H1 (cell line): ENCODE data around the gene IL17RA. TPM values are rescaled to one million over a fixed set of nuclear protein-coding genes. Genes with fewer than 3 reads are reported as not detected.

Source experiments
- CTCF ChIA-PET: fragments of 300-600 bp; sonication (Branson Sonifier 250); formaldehyde crosslinking; loops from one replicate; lab custom pipeline; 2021; ENCODE audit not compliant: partially characterized antibody; lab: Charles Lee
- POLR2A ChIA-PET: fragments of 300-600 bp; sonication (Branson Sonifier 250); formaldehyde crosslinking; loops from one replicate; lab custom pipeline; 2021; ENCODE audit warnings: inconsistent platforms; ENCODE audit not compliant: partially characterized antibody; lab: Charles Lee
- DNase-seq, 2 experiments: peaks; one replicate each; pipeline versions ENCODE4 v3.0.0 to v3.0.0-alpha.2; 2010 to 2022; ENCODE audit warnings: low spot score in 2 of 2, low read depth in 1 of 2, mixed read lengths in 1 of 2
- FAIRE-seq: peaks from 2 replicates; lab custom pipeline; 2011; peaks lifted over from hg19 to GRCh38; lab: Jason Lieb, UNC
- H2AFZ ChIP-seq: 2 replicates; pipeline ENCODE4 v1.8.1; 2012; ENCODE audit warnings: low read length, inconsistent platforms
- H2AK5ac ChIP-seq: 2 replicates; pipeline ENCODE4 v1.6.1; 2013; ENCODE audit warnings: low read depth, low read length
- H2BK120ac ChIP-seq: replicated peaks from 2 replicates; pipeline ENCODE3; 2013; ENCODE audit warnings: low read depth, low read length, inconsistent platforms
- H2BK12ac ChIP-seq: 2 replicates; pipeline ENCODE4 v1.6.1; 2013; ENCODE audit warnings: low read depth, low read length
- H2BK15ac ChIP-seq: 2 replicates; pipeline ENCODE4 v1.6.1; 2013; ENCODE audit warnings: low read length
- H2BK20ac ChIP-seq: 2 replicates; pipeline ENCODE4 v1.6.1; 2013; ENCODE audit warnings: low read length
- H2BK5ac ChIP-seq: 2 replicates; pipeline ENCODE4 v1.6.1; 2013; ENCODE audit warnings: low read depth, low read length
- H3K14ac ChIP-seq: 2 replicates; pipeline ENCODE4 v1.6.1; 2013; ENCODE audit warnings: inconsistent platforms; ENCODE audit not compliant: insufficient read length
- H3K18ac ChIP-seq: 2 replicates; pipeline ENCODE4 v1.6.1; 2013; ENCODE audit warnings: low read length; ENCODE audit errors: extremely low read depth
- H3K23ac ChIP-seq: 2 replicates; pipeline ENCODE4 v1.6.1; 2013; ENCODE audit warnings: inconsistent platforms; ENCODE audit not compliant: insufficient read length
- H3K23me2 ChIP-seq: 2 replicates; pipeline ENCODE4 v1.6.1; 2013; ENCODE audit warnings: low read depth, low read length
- H3K27ac ChIP-seq: 2 replicates; pipeline ENCODE4 v1.6.1; 2011; ENCODE audit warnings: low read depth, low read length, inconsistent platforms
- H3K27me3 ChIP-seq, 4 experiments: replicated peaks in 1 of 4; 1 replicate in 1 of 4; 2 replicates in 3 of 4; pipeline versions ENCODE4 v1.6.1 to v1.8.1; 2011 to 2013; ENCODE audit warnings: low read length in 3 of 4, mild to moderate bottlenecking in 3 of 4, inconsistent platforms in 2 of 4, mixed read lengths in 2 of 4, moderate library complexity in 1 of 4; ENCODE audit not compliant: control insufficient read depth in 3 of 4, insufficient read depth in 3 of 4; ENCODE audit errors: extremely low read depth in 1 of 4
- H3K36me3 ChIP-seq, 4 experiments: 2 replicates each; pipeline versions ENCODE4 v1.6.1 to v1.8.1; 2011 to 2013; ENCODE audit warnings: mild to moderate bottlenecking in 4 of 4, low read length in 3 of 4, moderate library complexity in 2 of 4, control low read depth in 1 of 4, inconsistent platforms in 1 of 4; ENCODE audit not compliant: insufficient read depth in 4 of 4, control insufficient read depth in 2 of 4
- H3K4ac ChIP-seq: replicated peaks from 2 replicates; pipeline ENCODE3; 2013; ENCODE audit warnings: low read length, low read depth, mixed read lengths, inconsistent platforms; ENCODE audit not compliant: insufficient read length
- H3K4me1 ChIP-seq, 4 experiments: replicated peaks in 1 of 4; 1 replicate in 1 of 4; 2 replicates in 3 of 4; pipeline versions ENCODE4 v1.6.1 to v1.8.1; 2011 to 2013; ENCODE audit warnings: low read length in 3 of 4, inconsistent platforms in 2 of 4, mixed read lengths in 1 of 4; ENCODE audit not compliant: insufficient read depth in 4 of 4, control insufficient read depth in 3 of 4
- H3K4me2 ChIP-seq, 2 experiments: 2 replicates each; pipeline versions ENCODE4 v1.6.1 to v1.8.1; 2011 to 2013; ENCODE audit warnings: low read depth in 2 of 2, low read length in 2 of 2, control low read depth in 1 of 2, inconsistent platforms in 1 of 2, mild to moderate bottlenecking in 1 of 2; ENCODE audit not compliant: insufficient read depth in 1 of 2
- H3K4me3 ChIP-seq, 4 experiments: fragments of 200-600, 300-600 bp in 1 of 4; sonication (generic), shearing (Covaris generic), sonication (Bioruptor Twin) in 1 of 4; 2 replicates each; pipeline versions ENCODE4 v1.5.1 to v1.8.1; 2011 to 2016; ENCODE audit warnings: low read length in 4 of 4, low read depth in 3 of 4, control low read depth in 2 of 4, inconsistent platforms in 2 of 4, mild to moderate bottlenecking in 2 of 4, mixed read lengths in 1 of 4, moderate library complexity in 1 of 4; ENCODE audit not compliant: insufficient read depth in 2 of 4; ENCODE audit errors: extremely low read depth in 1 of 4
- H3K56ac ChIP-seq: replicated peaks from 2 replicates; pipeline ENCODE3; 2013; ENCODE audit warnings: low read depth, mild to moderate bottlenecking, mixed read lengths, low read length, inconsistent platforms; ENCODE audit not compliant: insufficient read length
- H3K79me1 ChIP-seq: 2 replicates; pipeline ENCODE4 v1.6.1; 2013; ENCODE audit warnings: low read depth, low read length, control low read depth
- H3K79me2 ChIP-seq, 2 experiments: 2 replicates each; pipeline versions ENCODE4 v1.6.1 to v1.8.1; 2012 to 2013; ENCODE audit warnings: low read length in 2 of 2, mild to moderate bottlenecking in 2 of 2, inconsistent platforms in 1 of 2; ENCODE audit not compliant: insufficient read depth in 2 of 2, control insufficient read depth in 1 of 2
- H3K9ac ChIP-seq, 4 experiments: replicated peaks in 1 of 4; 1 replicate in 1 of 4; 2 replicates in 3 of 4; pipeline versions ENCODE4 v1.6.1 to v1.8.1; 2011 to 2013; ENCODE audit warnings: low read depth in 3 of 4, low read length in 3 of 4, control low read depth in 2 of 4, mild to moderate bottlenecking in 2 of 4, moderate library complexity in 2 of 4, inconsistent platforms in 1 of 4; ENCODE audit errors: extremely low read depth in 1 of 4
- H3K9me3 ChIP-seq, 2 experiments: 2 replicates each; pipeline versions ENCODE4 v1.6.1 to v1.8.1; 2012 to 2013; ENCODE audit warnings: mild to moderate bottlenecking in 2 of 2, moderate library complexity in 2 of 2, control low read depth in 1 of 2, inconsistent platforms in 1 of 2, low read depth in 1 of 2, low read length in 1 of 2, mixed read lengths in 1 of 2; ENCODE audit not compliant: insufficient read depth in 2 of 2
- H4K20me1 ChIP-seq, 2 experiments: replicated peaks in 1 of 2; 2 replicates each; pipeline versions ENCODE3 to v1.8.1; 2011 to 2013; ENCODE audit warnings: inconsistent platforms in 2 of 2, low read length in 2 of 2, mild to moderate bottlenecking in 1 of 2; ENCODE audit not compliant: insufficient read depth in 2 of 2, control insufficient read depth in 1 of 2
- H4K5ac ChIP-seq: 2 replicates; pipeline ENCODE4 v1.6.1; 2013; ENCODE audit warnings: low read length, low read depth, mixed read lengths, inconsistent platforms; ENCODE audit not compliant: insufficient read length
- H4K8ac ChIP-seq: 2 replicates; pipeline ENCODE4 v1.8.0; 2013; ENCODE audit warnings: mild to moderate bottlenecking, moderate library complexity, low read length, inconsistent platforms; ENCODE audit not compliant: insufficient read depth; ENCODE audit errors: extremely low read depth
- H4K91ac ChIP-seq: replicated peaks from 2 replicates; pipeline ENCODE3; 2013; ENCODE audit warnings: low read length, mixed read lengths, inconsistent platforms; ENCODE audit not compliant: insufficient read length
- SIRT6 ChIP-seq: IDR thresholded peaks from one replicate; pipeline ENCODE4 v1.7.1; 2012; ENCODE audit warnings: low read length, inconsistent platforms
- WGBS, 2 experiments: shearing (Covaris generic) in 1 of 2; methylation state at CpG; one replicate each; pipeline versions ENCODE4 v1.1.6 to v1.1.7; 2013 to 2015; ENCODE audit warnings: low lambda C conversion rate in 2 of 2, mixed read lengths in 2 of 2, inconsistent platforms in 1 of 2, low coverage in 1 of 2, missing lambda C conversion rate in 1 of 2; ENCODE audit not compliant: insufficient replicate concordance in 2 of 2, insufficient coverage in 1 of 2, insufficient read length in 1 of 2; ENCODE audit errors: extremely low coverage in 1 of 2, missing lambda C conversion rate in 1 of 2; 5-methylcytosine and 5-hydroxymethylcytosine counted together
- polyA plus RNA-seq, 7 experiments: library from polyadenylated mRNA; depleted of rRNA in 3 of 7; stranded (reverse) in 5 of 7; unstranded in 2 of 7; fragments of >200 nt in 5 of 7; fragments of 200-250 nt in 2 of 7; gene quantifications; 1 replicate in 5 of 7; 2 replicates in 1 of 7; 4 replicates in 1 of 7; pipeline versions ENCODE4 v1.2.1 to v1.2.3, GENCODE V29; 2011 to 2013; ENCODE audit warnings: missing spikeins in 2 of 7, mixed read lengths in 2 of 7
- total RNA-seq: library from RNA; stranded (reverse); fragmentation: NEBNext Ultra II Directional; extraction: Animal tissue kit (Norgen Biotek cat#: 25700); gene quantifications from 2 replicates; pipeline ENCODE4 v1.2.1, GENCODE V29; 2021

Gene IL17RA
- total and polyA plus RNA-seq, 2 of the 8 experiments (the other 6 are each of a cell fraction or from before 2014, with no cell fraction given) = 5.6 to 9.9 TPM

DNA sequence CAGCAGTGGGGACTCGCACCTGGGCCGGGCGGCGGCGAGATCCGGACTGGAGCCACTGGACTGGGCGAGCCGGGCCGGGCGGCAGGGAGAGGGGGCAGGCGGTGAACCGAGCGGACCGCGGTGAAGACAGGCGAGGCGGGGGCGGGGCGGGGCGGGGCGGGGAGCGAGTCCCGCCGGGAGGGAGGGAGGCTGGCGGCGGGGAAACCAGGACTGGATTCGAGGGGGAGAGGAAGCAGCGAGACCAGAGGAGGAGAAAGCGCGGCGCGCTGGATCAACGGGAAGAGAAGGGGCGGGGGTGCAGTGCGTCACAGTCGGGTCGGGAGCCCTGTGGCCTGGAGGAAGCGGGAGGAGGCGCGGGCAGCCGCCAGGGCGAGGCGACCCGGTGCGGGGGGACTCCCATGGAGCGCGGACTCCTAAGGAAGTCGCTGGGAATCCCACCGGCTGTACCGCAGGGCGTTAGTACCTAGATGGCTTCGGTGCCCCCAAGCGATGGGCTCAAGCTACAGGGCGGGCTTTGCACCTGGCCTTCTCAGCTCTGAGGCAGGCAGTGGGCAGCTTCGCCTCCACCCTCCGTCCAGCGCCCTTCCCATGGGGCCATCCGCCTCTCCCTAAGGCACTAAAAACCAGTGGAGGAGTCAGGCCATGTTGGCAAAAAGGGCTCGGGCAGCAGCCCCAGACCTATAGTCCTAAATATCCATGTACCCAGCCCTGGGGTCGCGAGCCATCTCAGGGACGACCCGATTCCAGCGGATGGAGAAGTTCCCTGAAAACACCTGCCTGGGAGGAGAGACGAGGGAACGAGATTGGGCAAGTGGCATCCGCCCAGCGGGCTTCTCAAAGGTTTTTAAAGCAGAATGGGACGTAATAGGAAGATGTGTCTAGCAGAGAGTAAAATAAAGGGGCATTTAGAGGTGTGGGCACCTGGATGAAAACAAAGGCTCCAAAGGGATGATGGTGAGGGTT lies 36.7 kb downstream of the IL17RA start, which contains the start of gene TMEM121B:
TMEM121B (minus strand) TSS at position 128 of the 963 bp plus-strand sequence. CDS start 233 bp downstream, outside the sequence.
- Histone ChIP-seq H3K9me3 (no peaks in the 10 kb centered on the region), H3K79me2 (no peaks in the 10 kb centered on the region), H3K4ac (no peak within 1 kb of the TSS), H3K23me2 (peaks cover 6% of the 10 kb centered on the region; the same call in 1 of the 2 replicates), H3K4me2 (peak within 1 kb of the TSS; percentile 51 to 97), H3K27me3 (peaks cover 0 to 4% (median 3%) of the 10 kb centered on the region in 4 experiments; a peak in 4 of 7 replicates), H3K56ac (no peak within 1 kb of the TSS), H3K14ac (no peak within 1 kb of the TSS), H4K91ac (peak within 1 kb of the TSS; percentile 86), H2BK5ac (peak within 1 kb of the TSS; percentile 66; the same call in 1 of the 2 replicates), H4K8ac (peak within 1 kb of the TSS; percentile 81), H4K20me1 (peaks cover 2 to 7% of the 10 kb centered on the region in 2 experiments), H4K5ac (peak within 1 kb of the TSS; percentile 12), H2AK5ac (peak within 1 kb of the TSS; percentile 77), H3K36me3 (no peaks in the 10 kb centered on the region), H3K4me1 (peaks cover 4 to 17% (median 12%) of the 10 kb centered on the region in 4 experiments), H2BK20ac (0 out of 2 replicates have a peak within 1 kb of the TSS, but pooled peaks have one; percentile 23), H3K18ac (peak within 1 kb of the TSS; percentile 81), H3K9ac (peak within 1 kb of the TSS; percentile 12 to 76 (median 64); a peak in 5 of 7 replicates), H3K23ac (no peak within 1 kb of the TSS), H2BK12ac (peak within 1 kb of the TSS; percentile 97), H2AFZ (peak within 1 kb of the TSS; percentile 85; the same call in 1 of the 2 replicates), H2BK120ac (no peak within 1 kb of the TSS), H3K27ac (peak within 1 kb of the TSS; percentile 19; the same call in 1 of the 2 replicates), H3K4me3 (peak within 1 kb of the TSS; percentile 34 to 71 (median 56)), H2BK15ac (peak within 1 kb of the TSS; percentile 88; the same call in 1 of the 2 replicates), H3K79me1 (0 out of 2 replicates have a peak, but pooled peaks cover 4% of the 10 kb centered on the region)
- FAIRE-seq = no peak
- ChIA-PET POLR2A (interaction anchor here (0.6 to 2.3 kb wide), 5 partner anchors 10 to 313 kb away, joined by 3 to 8 read pairs (median 6); partner anchors contain the start of gene HDHD5), CTCF (interaction anchor here (0.6 to 2.0 kb wide), 5 partner anchors 10 to 245 kb away, joined by 3 to 4 read pairs (median 3); no protein-coding TSS in a partner anchor)
- WGBS, 2 experiments = 15% methylated on average over 41 of the region's 69 CpGs; no CpG with 5 or more reads in 1 of the 2 experiments
- peak; percentile 68 to 92 for DNase-seq
- TF ChIP-seq SIRT6 = no peak
